GM12872 (cell line): Measurements from ENCODE around the gene FAS.

Source experiments
- TF ChIP-seq, protein P1 (sequence below): IDR thresholded peaks from 3 replicates; pipeline ENCODE4 v1.5.1; 2011; ENCODE audit warnings: low read depth, mild to moderate bottlenecking, low read length, moderate library complexity; ENCODE audit not compliant: insufficient read depth

The FAS gene

DNA sequence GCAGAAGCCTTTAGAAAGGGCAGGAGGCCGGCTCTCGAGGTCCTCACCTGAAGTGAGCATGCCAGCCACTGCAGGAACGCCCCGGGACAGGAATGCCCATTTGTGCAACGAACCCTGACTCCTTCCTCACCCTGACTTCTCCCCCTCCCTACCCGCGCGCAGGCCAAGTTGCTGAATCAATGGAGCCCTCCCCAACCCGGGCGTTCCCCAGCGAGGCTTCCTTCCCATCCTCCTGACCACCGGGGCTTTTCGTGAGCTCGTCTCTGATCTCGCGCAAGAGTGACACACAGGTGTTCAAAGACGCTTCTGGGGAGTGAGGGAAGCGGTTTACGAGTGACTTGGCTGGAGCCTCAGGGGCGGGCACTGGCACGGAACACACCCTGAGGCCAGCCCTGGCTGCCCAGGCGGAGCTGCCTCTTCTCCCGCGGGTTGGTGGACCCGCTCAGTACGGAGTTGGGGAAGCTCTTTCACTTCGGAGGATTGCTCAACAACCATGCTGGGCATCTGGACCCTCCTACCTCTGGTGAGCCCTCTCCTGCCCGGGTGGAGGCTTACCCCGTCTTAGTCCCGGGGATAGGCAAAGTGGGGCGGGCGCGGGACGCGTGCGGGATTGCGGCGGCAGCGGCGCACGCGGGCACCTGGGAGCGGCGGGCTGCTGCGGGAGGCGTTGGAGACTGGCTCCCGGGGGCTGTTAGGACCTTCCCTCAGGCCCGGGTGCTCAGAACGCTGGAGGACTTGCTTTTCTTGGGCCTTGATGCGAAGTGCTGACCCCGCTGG is at the start of gene FAS:
FAS (plus strand) TSS at position 415 of the 777 bp plus-strand sequence; CDS start at position 494, 79 bp downstream.
- TF ChIP-seq, protein P1, sequence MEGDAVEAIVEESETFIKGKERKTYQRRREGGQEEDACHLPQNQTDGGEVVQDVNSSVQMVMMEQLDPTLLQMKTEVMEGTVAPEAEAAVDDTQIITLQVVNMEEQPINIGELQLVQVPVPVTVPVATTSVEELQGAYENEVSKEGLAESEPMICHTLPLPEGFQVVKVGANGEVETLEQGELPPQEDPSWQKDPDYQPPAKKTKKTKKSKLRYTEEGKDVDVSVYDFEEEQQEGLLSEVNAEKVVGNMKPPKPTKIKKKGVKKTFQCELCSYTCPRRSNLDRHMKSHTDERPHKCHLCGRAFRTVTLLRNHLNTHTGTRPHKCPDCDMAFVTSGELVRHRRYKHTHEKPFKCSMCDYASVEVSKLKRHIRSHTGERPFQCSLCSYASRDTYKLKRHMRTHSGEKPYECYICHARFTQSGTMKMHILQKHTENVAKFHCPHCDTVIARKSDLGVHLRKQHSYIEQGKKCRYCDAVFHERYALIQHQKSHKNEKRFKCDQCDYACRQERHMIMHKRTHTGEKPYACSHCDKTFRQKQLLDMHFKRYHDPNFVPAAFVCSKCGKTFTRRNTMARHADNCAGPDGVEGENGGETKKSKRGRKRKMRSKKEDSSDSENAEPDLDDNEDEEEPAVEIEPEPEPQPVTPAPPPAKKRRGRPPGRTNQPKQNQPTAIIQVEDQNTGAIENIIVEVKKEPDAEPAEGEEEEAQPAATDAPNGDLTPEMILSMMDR: no peak

DNA sequence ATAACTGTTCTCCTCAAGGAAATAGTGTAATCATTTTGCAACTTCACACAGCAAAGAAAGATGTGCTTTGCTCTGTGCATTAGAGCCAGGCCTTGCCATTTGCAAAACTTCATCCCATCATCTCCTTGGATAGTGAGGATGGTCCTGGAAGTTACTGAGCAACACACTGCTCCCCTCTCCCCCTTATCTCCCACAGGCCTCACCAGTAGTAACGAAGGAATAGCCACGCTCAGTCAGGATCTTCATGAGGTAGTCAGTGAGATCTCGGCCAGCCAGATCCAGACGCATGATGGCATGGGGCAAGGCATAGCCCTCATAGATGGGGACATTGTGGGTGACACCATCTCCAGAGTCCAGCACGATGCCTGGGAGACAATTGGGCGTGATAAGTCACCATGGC is 49.6 kb upstream of the FAS start:
- TF ChIP-seq, protein P1: no peak

DNA sequence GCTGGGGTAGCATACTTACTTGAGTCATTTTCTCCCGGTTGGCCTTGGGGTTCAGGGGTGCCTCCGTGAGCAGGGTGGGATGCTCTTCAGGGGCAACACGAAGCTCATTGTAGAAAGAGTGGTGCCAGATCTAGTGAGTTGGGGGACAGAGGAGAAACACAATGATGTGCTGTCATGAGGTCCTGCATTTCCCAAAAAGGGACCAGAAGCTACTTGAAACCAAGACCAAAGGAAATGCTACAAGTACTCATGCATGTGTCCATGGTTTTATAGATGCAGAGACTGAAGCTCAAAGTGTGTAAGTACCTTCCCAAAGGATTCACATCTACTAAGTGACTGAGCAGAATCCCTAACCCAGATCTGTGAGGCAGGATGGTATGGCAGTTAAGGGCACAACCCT is 46.8 kb upstream of the FAS start:
- TF ChIP-seq, protein P1: no peak

DNA sequence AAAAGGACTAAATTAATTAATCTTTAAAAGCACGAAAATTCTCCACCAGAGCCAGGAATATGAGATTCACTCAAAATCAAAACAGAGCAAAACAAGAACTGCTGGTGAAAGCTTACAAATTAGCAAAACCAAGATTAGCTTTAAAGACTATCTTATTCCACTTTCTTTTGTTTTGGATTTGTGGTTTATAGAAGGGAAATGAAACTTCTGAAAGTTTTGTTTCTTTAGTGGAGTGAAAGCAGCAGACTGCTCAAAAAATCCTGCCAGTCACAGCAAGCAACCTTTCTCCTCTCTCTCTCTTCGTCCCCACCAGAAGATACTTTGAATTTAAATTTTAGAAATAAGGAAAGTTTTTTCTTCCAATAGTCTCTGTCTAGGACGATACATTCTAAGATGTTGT is 45.8 kb upstream of the FAS start:
- TF ChIP-seq, protein P1: no peak

DNA sequence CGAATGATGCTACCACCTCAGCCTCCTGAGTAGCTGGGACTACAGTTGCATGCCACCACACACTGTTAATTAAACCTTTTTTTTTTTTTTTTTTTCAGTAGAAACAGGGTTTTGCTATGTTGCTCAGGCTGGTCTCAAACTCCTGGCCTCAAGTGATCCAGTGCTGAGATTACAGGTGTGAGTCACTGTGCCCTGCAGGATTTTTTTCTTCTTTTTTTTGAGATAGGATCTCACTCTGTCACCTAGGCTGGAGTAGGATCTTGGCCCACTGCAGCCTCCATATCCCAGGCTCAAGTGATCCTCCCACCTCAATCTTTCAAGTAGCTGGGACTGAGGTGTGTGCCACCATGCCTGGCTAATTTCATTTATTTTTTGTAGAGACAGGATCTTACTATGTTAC is 44.4 kb upstream of the FAS start:
- TF ChIP-seq, protein P1: no peak

DNA sequence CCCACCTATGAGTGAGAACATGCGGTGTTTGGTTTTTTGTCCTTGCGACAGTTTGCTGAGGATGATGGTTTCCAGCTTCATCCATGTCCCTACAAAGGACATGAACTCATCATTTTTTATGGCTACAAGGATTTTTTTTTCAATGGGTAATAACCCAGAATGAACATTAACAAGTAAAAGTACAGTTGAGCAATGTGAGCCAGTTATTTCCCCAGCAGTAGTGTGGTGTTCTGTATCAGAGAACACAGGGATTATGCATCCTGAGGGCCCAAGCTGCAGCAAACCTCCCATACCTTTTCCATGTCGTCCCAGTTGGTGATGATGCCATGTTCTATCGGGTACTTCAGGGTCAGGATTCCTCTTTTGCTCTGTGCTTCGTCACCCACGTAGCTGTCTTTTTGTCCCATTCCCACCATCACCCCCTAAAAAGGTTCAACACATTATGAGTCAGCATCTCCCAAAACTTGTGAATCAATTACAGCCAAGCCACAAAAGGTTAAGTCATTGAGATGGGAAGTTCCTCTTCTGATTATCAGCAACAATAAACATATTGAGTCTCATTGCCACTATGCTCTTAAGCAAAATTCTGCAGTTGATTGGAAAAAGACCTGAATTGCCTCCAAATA is 43.5 kb upstream of the FAS start:
- TF ChIP-seq, protein P1: no peak

DNA sequence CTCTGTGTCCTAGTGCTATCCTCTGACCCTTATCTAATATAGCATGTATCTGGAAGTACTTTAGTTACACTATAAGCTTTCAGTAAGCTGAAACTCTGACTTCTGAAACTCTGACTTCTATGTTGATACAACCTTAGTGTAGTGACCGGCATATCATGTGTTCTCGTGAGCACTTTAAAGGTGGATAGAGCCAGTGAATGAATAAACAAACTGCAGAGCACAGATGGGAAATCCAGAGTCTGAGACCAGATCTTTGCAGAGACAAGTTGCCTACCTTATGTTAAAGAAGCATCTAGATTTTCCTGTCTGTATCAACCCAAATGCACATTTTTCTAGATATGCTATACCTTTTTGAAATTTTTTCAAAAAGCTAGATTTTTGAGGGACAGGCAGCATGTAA is 41.5 kb upstream of the FAS start:
- TF ChIP-seq, protein P1: no peak
